ENCODE data around the gene SELENOO. TPM values are rescaled to one million over a fixed set of nuclear protein-coding genes. Genes with fewer than 3 reads are reported as not detected.

Gene SELENOO
- total and polyA plus RNA-seq, 2 donors (not counting 1 experiment from before 2014, with no cell fraction given), result 62.1 to 74.6 TPM

GRCh38 chr22:50224071-50224470, 23.3 kb downstream of the SELENOO start:
- H3K9me3 ChIP-seq (ENCODE audit: control extremely low read depth in 1 of 3, control insufficient read depth in 2 of 3, insufficient read depth in 1 of 3, low read length in 2 of 3), result no peaks in the 10 kb centered on the region
- H3K4me3 Mint-ChIP-seq, result no peak overlapping the region
- TF ChIP-seq EZH2 (IDR thresholded peaks at IDR 0.05; ENCODE audit: borderline replicate concordance, insufficient read depth, low read depth, low read length, poor library complexity, severe bottlenecking) (no peak), CTCF (IDR thresholded peaks at IDR 0.05) (no peak)
- no peak overlapping the region for H2AFZ ChIP-seq (ENCODE audit: insufficient read depth, low read depth, low read length, poor library complexity, severe bottlenecking)
- H3K4me3 ChIP-seq (ENCODE audit: control extremely low read depth in 1 of 5, extremely low read depth in 1 of 5, insufficient read depth in 1 of 5, low read depth in 2 of 5, low read length in 4 of 5), result no peak overlapping the region
- no peaks in the 10 kb centered on the region for H3K27me3 Mint-ChIP-seq
- DNase-seq, result no peak
- no peak overlapping the region for H3K27ac Mint-ChIP-seq
- H4K20me1 ChIP-seq (ENCODE audit: control insufficient read depth, insufficient read depth, low read length, poor library complexity, severe bottlenecking), result peaks cover 23% of the 10 kb centered on the region
- CTCF ChIA-PET, result interaction anchor here (0.7 kb wide), 2 partner anchors 13 to 33 kb away, joined by 3 read pairs; no protein-coding TSS in a partner anchor
- intact Hi-C loops (cut with micrococcal nuclease), result no loop called here
- no peak overlapping the region for H3K27ac ChIP-seq (ENCODE audit: low read length in 2 of 2)
- H3K79me2 ChIP-seq (ENCODE audit: control insufficient read depth, insufficient read depth, low read length), result peaks cover 19% of the 10 kb centered on the region
- H3K4me1 Mint-ChIP-seq, result no peaks in the 10 kb centered on the region
- no peak for ATAC-seq (ENCODE audit: low read depth)
- H3K9ac ChIP-seq (ENCODE audit: low read length), result no peak overlapping the region
- H3K36me3 ChIP-seq (replicated peaks in 1 of 2; ENCODE audit: control extremely low read depth in 1 of 2, control insufficient read depth in 1 of 2, extremely low read depth in 1 of 2, insufficient read depth in 2 of 2, low read length in 1 of 2), result peaks cover 0 to 65% of the 10 kb centered on the region in 2 experiments
- no peaks in the 10 kb centered on the region for H3K9me3 Mint-ChIP-seq (ENCODE audit: insufficient read depth)
- H3K27me3 ChIP-seq (replicated peaks in 1 of 4; ENCODE audit: control extremely low read depth in 1 of 4, control insufficient read depth in 3 of 4, insufficient read depth in 4 of 4, low read length in 3 of 4), result no peaks in the 10 kb centered on the region
- WGBS (ENCODE audit: insufficient coverage), result 97% methylated on average over 16 of the region's 16 CpGs
- POLR2A ChIA-PET, result no interaction called here
- no peak overlapping the region for H3K4me2 ChIP-seq (replicated peaks; ENCODE audit: low read depth, low read length, poor library complexity, severe bottlenecking)
- H3K4me1 ChIP-seq (ENCODE audit: control insufficient read depth in 2 of 2, insufficient read depth in 2 of 2, low read length in 2 of 2), result no peaks in the 10 kb centered on the region

GRCh38 chr22:50225200-50225969, 24.6 kb downstream of the SELENOO start:
- DNase-seq (no peak), ATAC-seq (ENCODE audit: low read depth) (no peak)
- intact Hi-C loops (cut with micrococcal nuclease), result no loop called here
- 94% methylated on average over 24 of the region's 24 CpGs for WGBS (ENCODE audit: insufficient coverage)
- ChIA-PET POLR2A (no interaction called here), CTCF (no interaction called here)
- peaks cover 33% of the 10 kb centered on the region for H4K20me1 ChIP-seq (ENCODE audit: control insufficient read depth, insufficient read depth, low read length, poor library complexity, severe bottlenecking)
- Mint-ChIP-seq H3K27me3 (no peaks in the 10 kb centered on the region), H3K27ac (no peak overlapping the region), H3K4me1 (no peaks in the 10 kb centered on the region), H3K9me3 (ENCODE audit: insufficient read depth) (no peaks in the 10 kb centered on the region), H3K4me3 (no peak overlapping the region)
- H3K9ac ChIP-seq (ENCODE audit: low read length), result no peak overlapping the region
- no peaks in the 10 kb centered on the region for H3K27me3 ChIP-seq (replicated peaks in 1 of 4; ENCODE audit: control extremely low read depth in 1 of 4, control insufficient read depth in 3 of 4, insufficient read depth in 4 of 4, low read length in 3 of 4)
- TF ChIP-seq EZH2 (IDR thresholded peaks at IDR 0.05; ENCODE audit: borderline replicate concordance, insufficient read depth, low read depth, low read length, poor library complexity, severe bottlenecking) (no peak), CTCF (IDR thresholded peaks at IDR 0.05) (no peak)
- H3K4me3 ChIP-seq (ENCODE audit: control extremely low read depth in 1 of 5, extremely low read depth in 1 of 5, insufficient read depth in 1 of 5, low read depth in 2 of 5, low read length in 4 of 5), result no peak overlapping the region
- H2AFZ ChIP-seq (ENCODE audit: insufficient read depth, low read depth, low read length, poor library complexity, severe bottlenecking), result no peak overlapping the region
- H3K4me2 ChIP-seq (replicated peaks; ENCODE audit: low read depth, low read length, poor library complexity, severe bottlenecking), result no peak overlapping the region
- H3K79me2 ChIP-seq (ENCODE audit: control insufficient read depth, insufficient read depth, low read length), result peaks cover 32% of the 10 kb centered on the region
- H3K9me3 ChIP-seq (ENCODE audit: control extremely low read depth in 1 of 3, control insufficient read depth in 2 of 3, insufficient read depth in 1 of 3, low read length in 2 of 3), result no peaks in the 10 kb centered on the region
- H3K36me3 ChIP-seq (replicated peaks in 1 of 2; ENCODE audit: control extremely low read depth in 1 of 2, control insufficient read depth in 1 of 2, extremely low read depth in 1 of 2, insufficient read depth in 2 of 2, low read length in 1 of 2), result peaks cover 0 to 66% of the 10 kb centered on the region in 2 experiments
- H3K27ac ChIP-seq (ENCODE audit: low read length in 2 of 2), result no peak overlapping the region
- no peaks in the 10 kb centered on the region for H3K4me1 ChIP-seq (ENCODE audit: control insufficient read depth in 2 of 2, insufficient read depth in 2 of 2, low read length in 2 of 2)
